Measurements from ENCODE around the gene TRAM2. TPM values are rescaled to one million over a fixed set of nuclear protein-coding genes. Genes with fewer than 3 reads are reported as not detected.
A peak's percentile ranks its signal among the peaks of the same experiment; 100 is the strongest.

Gene TRAM2
- total RNA-seq, 1 experiment from 2014 or later = 21.3 TPM

- DNase-seq (ENCODE audit: low read depth, low spot score) = no peak
- TF ChIP-seq ELF1 (IDR thresholded peaks at IDR 0.05; ENCODE audit: borderline replicate concordance, low read depth) = no peak
- no peak for TF ChIP-seq CBX3 (IDR thresholded peaks at IDR 0.05; ENCODE audit: low read depth)
- TF ChIP-seq EGR1 (IDR thresholded peaks at IDR 0.05; ENCODE audit: low read depth) = no peak
- no peak for TF ChIP-seq ATF3 (IDR thresholded peaks at IDR 0.05)
- TF ChIP-seq MAX (IDR thresholded peaks at IDR 0.05) = no peak
- no peak for TF ChIP-seq SRF (IDR thresholded peaks at IDR 0.05; ENCODE audit: low read depth)
- TF ChIP-seq ZBTB33 (IDR thresholded peaks at IDR 0.05; ENCODE audit: extremely low read depth, insufficient replicate concordance, low read length) = no peak
- Histone ChIP-seq H3K27ac (ENCODE audit: low read depth, low read length) (no peak overlapping the region), H3K4me1 (ENCODE audit: control insufficient read depth in 1 of 2, insufficient read depth in 2 of 2, low read length in 2 of 2) (peaks cover 6 to 14% of the 10 kb centered on the region in 2 experiments; a peak in 3 of 4 replicates), H4K20me1 (ENCODE audit: insufficient read depth) (no peaks in the 10 kb centered on the region), H3K79me2 (ENCODE audit: insufficient read depth, low read length) (no peaks in the 10 kb centered on the region), H2AFZ (ENCODE audit: low read depth, low read length, poor library complexity, severe bottlenecking) (no peak overlapping the region), H3K27me3 (ENCODE audit: insufficient read depth, low read length) (no peaks in the 10 kb centered on the region), H3K9me2 (ENCODE audit: insufficient read depth) (no peaks in the 10 kb centered on the region), H3K9me3 (ENCODE audit: control insufficient read depth in 1 of 2, insufficient read depth in 1 of 2, low read depth in 1 of 2, low read length in 2 of 2) (no peaks in the 10 kb centered on the region), H3K36me3 (ENCODE audit: control insufficient read depth in 1 of 2, insufficient read depth in 2 of 2, low read length in 2 of 2) (no peaks in the 10 kb centered on the region), H3K4me2 (ENCODE audit: low read length) (no peak overlapping the region), H3K9ac (ENCODE audit: low read length) (no peak overlapping the region), H3K4me3 (replicated peaks in 1 of 2; ENCODE audit: low read depth in 1 of 2, low read length in 2 of 2) (no peak overlapping the region)
- ChIA-PET RAD21 (ENCODE audit: low non-redundant PET in 1 of 2, low total read pairs in 2 of 2, uncharacterized antibody in 2 of 2, unreplicated experiment in 2 of 2) (no interaction called here), POLR2A (no interaction called here), CTCF (no interaction called here)
- no TSS peak for BruUV-seq (replicated peaks)
- no peak for ATAC-seq
- intact Hi-C loops (cut with micrococcal nuclease) = no loop called here
These were observed 119.8 kb downstream of the TRAM2 start for GRCh38 chr6:52457096-52457495.

GRCh38 chr6:52454556-52454955 lies 122.3 kb downstream of the TRAM2 start:
- ChIA-PET POLR2A (no interaction called here), RAD21 (ENCODE audit: low non-redundant PET in 1 of 2, low total read pairs in 2 of 2, uncharacterized antibody in 2 of 2, unreplicated experiment in 2 of 2) (no interaction called here), CTCF (no interaction called here)
- H3K9me2 ChIP-seq (ENCODE audit: insufficient read depth) = no peaks in the 10 kb centered on the region
- BruUV-seq (replicated peaks) = no TSS peak
- H3K27me3 ChIP-seq (ENCODE audit: insufficient read depth, low read length) = no peaks in the 10 kb centered on the region
- no peaks in the 10 kb centered on the region for H4K20me1 ChIP-seq (ENCODE audit: insufficient read depth)
- no peaks in the 10 kb centered on the region for H3K36me3 ChIP-seq (ENCODE audit: control insufficient read depth in 1 of 2, insufficient read depth in 2 of 2, low read length in 2 of 2)
- intact Hi-C loops (cut with micrococcal nuclease) = no loop called here
- peak overlapping the region; percentile 54 for H3K4me2 ChIP-seq (ENCODE audit: low read length)
- H3K79me2 ChIP-seq (ENCODE audit: insufficient read depth, low read length) = no peaks in the 10 kb centered on the region
- no peak overlapping the region for H2AFZ ChIP-seq (ENCODE audit: low read depth, low read length, poor library complexity, severe bottlenecking)
- ATAC-seq = peak; percentile 62
- H3K9ac ChIP-seq (ENCODE audit: low read length) = no peak overlapping the region
- peaks cover 6 to 14% of the 10 kb centered on the region in 2 experiments; a peak in 3 of 4 replicates for H3K4me1 ChIP-seq (ENCODE audit: control insufficient read depth in 1 of 2, insufficient read depth in 2 of 2, low read length in 2 of 2)
- no peak overlapping the region for H3K27ac ChIP-seq (ENCODE audit: low read depth, low read length)
- H3K4me3 ChIP-seq (replicated peaks in 1 of 2; ENCODE audit: low read depth in 1 of 2, low read length in 2 of 2) = no peak overlapping the region
- no peaks in the 10 kb centered on the region for H3K9me3 ChIP-seq (ENCODE audit: control insufficient read depth in 1 of 2, insufficient read depth in 1 of 2, low read depth in 1 of 2, low read length in 2 of 2)
- DNase-seq (ENCODE audit: low read depth, low spot score) = peak; percentile 16
- TF ChIP-seq SP1 (IDR thresholded peaks at IDR 0.05; ENCODE audit: low read depth) (peak; percentile 42; the same call in 1 of the 2 replicates), MAX (IDR thresholded peaks at IDR 0.05) (0 out of 2 replicates have a peak, but pooled peaks have one; percentile 32), FOSL1 (IDR thresholded peaks at IDR 0.05; ENCODE audit: low read depth) (peak; percentile 49; the same call in 1 of the 2 replicates), SIN3A (IDR thresholded peaks at IDR 0.05; ENCODE audit: low read depth) (no peak), ZFX (IDR thresholded peaks at IDR 0.05) (no peak), SRF (IDR thresholded peaks at IDR 0.05; ENCODE audit: low read depth) (peak; percentile 58; the same call in 1 of the 2 replicates), CBX3 (IDR thresholded peaks at IDR 0.05; ENCODE audit: low read depth) (no peak; the same call in 1 of the 2 replicates), JUND (IDR thresholded peaks at IDR 0.05) (peak; percentile 40), EGR1 (IDR thresholded peaks at IDR 0.05; ENCODE audit: low read depth) (no peak), POLR2AphosphoS5 (IDR thresholded peaks at IDR 0.05; ENCODE audit: low read depth, low read length) (no peak)
